CD14-positive monocyte (primary cell): ENCODE results near the gene ABI1. TPM values are rescaled to one million over a fixed set of nuclear protein-coding genes. Genes with fewer than 3 reads are reported as not detected.
"Not testable (repeated sequence)": the region's sequence is repeated elsewhere in the genome, so short reads cannot be mapped to it uniquely, and the experiment has no call there.

Experiments used
- DNase-seq, 3 donors: peaks; one replicate each; pipeline ENCODE4 v3.0.0-alpha.2; 2011 to 2022
- H2AFZ ChIP-seq: 2 replicates; pipeline ENCODE4 v1.6.0; 2012; ENCODE audit warnings: mild to moderate bottlenecking, low read depth, low read length, inconsistent platforms; ENCODE audit not compliant: insufficient read depth, poor library complexity, severe bottlenecking
- H3K27ac ChIP-seq, 2 donors: 1 replicate in 1 of 2; 2 replicates in 1 of 2; pipeline ENCODE4 v1.5.1; 2012 to 2013; ENCODE audit warnings: low read length in 2 of 2, control low read depth in 1 of 2, inconsistent platforms in 1 of 2, low read depth in 1 of 2, mild to moderate bottlenecking in 1 of 2
- H3K27me3 ChIP-seq, 2 donors: one replicate each; pipeline versions ENCODE4 v1.6.0 to v1.6.1; 2011 to 2013; ENCODE audit warnings: low read length in 2 of 2; ENCODE audit not compliant: control insufficient read depth in 2 of 2, insufficient read depth in 2 of 2
- H3K36me3 ChIP-seq, 2 donors: replicated peaks in 1 of 2; 1 replicate in 1 of 2; 2 replicates in 1 of 2; pipeline versions ENCODE4 v1.5.1 to v1.6.1; 2012 to 2013; ENCODE audit warnings: low read length in 2 of 2, control low read depth in 1 of 2, inconsistent platforms in 1 of 2, mild to moderate bottlenecking in 1 of 2; ENCODE audit not compliant: insufficient read depth in 2 of 2, control insufficient read depth in 1 of 2
- H3K4me1 ChIP-seq, 2 donors: 1 replicate in 1 of 2; 2 replicates in 1 of 2; pipeline versions ENCODE4 v1.5.1 to v1.6.1; 2012 to 2013; ENCODE audit warnings: low read length in 2 of 2, control low read depth in 1 of 2, inconsistent platforms in 1 of 2, mild to moderate bottlenecking in 1 of 2, moderate library complexity in 1 of 2; ENCODE audit not compliant: insufficient read depth in 2 of 2, control insufficient read depth in 1 of 2
- H3K4me2 ChIP-seq: replicated peaks from 2 replicates; pipeline ENCODE3; 2012; ENCODE audit warnings: low read length, moderate library complexity, mild to moderate bottlenecking; ENCODE audit not compliant: poor library complexity, severe bottlenecking; ENCODE audit errors: extremely low read depth
- H3K4me3 ChIP-seq, 3 experiments: fragments of 200-600 bp in 1 of 3; sonication (generic) in 1 of 3; replicated peaks in 1 of 3; 1 replicate in 2 of 3; 2 replicates in 1 of 3; pipeline ENCODE4 v1.5.1; 2011 to 2013; ENCODE audit warnings: low read length in 3 of 3, mild to moderate bottlenecking in 3 of 3, control low read depth in 2 of 3, low read depth in 2 of 3, inconsistent platforms in 1 of 3, moderate library complexity in 1 of 3
- H3K79me2 ChIP-seq: 2 replicates; pipeline ENCODE4 v1.6.0; 2012; ENCODE audit warnings: mild to moderate bottlenecking, control low read depth, inconsistent platforms, low read length, moderate library complexity; ENCODE audit not compliant: insufficient read depth
- H3K9ac ChIP-seq: 2 replicates; pipeline ENCODE4 v1.6.0; 2017; ENCODE audit warnings: low read length, mild to moderate bottlenecking; ENCODE audit not compliant: insufficient read depth, poor library complexity, severe bottlenecking
- H3K9me3 ChIP-seq, 2 donors: replicated peaks in 1 of 2; 1 replicate in 1 of 2; 2 replicates in 1 of 2; pipeline versions ENCODE4 v1.5.1 to v1.6.1; 2012 to 2013; ENCODE audit warnings: low read length in 2 of 2, control low read depth in 1 of 2; ENCODE audit not compliant: control insufficient read depth in 1 of 2, insufficient read depth in 1 of 2
- H4K20me1 ChIP-seq: 2 replicates; pipeline ENCODE4 v1.6.0; 2012; ENCODE audit warnings: mild to moderate bottlenecking, low read length, control low read depth, moderate library complexity; ENCODE audit not compliant: insufficient read depth
- H3K27ac Mint-ChIP-seq, 7 donors: one replicate each; pipeline ENCODE4 v1.8.0; 2020; ENCODE audit warnings: mild to moderate bottlenecking in 7 of 7, mixed read lengths in 7 of 7, moderate library complexity in 6 of 7, inconsistent platforms in 2 of 7
- H3K27me3 Mint-ChIP-seq, 3 donors: one replicate each; pipeline ENCODE4 v1.8.0; 2021 to 2022; ENCODE audit warnings: low read depth in 3 of 3, mild to moderate bottlenecking in 3 of 3, mixed read lengths in 3 of 3, moderate library complexity in 3 of 3, inconsistent platforms in 1 of 3
- H3K36me3 Mint-ChIP-seq, 2 donors: one replicate each; pipeline ENCODE4 v1.8.0; 2020; ENCODE audit warnings: mixed read lengths in 2 of 2, inconsistent platforms in 1 of 2, mild to moderate bottlenecking in 1 of 2
- H3K4me1 Mint-ChIP-seq: one replicate; pipeline ENCODE4 v1.8.0; 2020; ENCODE audit warnings: mild to moderate bottlenecking, mixed read lengths
- H3K4me3 Mint-ChIP-seq, 2 donors: one replicate each; pipeline ENCODE4 v1.8.0; 2020; ENCODE audit warnings: mild to moderate bottlenecking in 2 of 2, mixed read lengths in 2 of 2, moderate library complexity in 1 of 2
- H3K9me3 Mint-ChIP-seq, 7 donors: one replicate each; pipeline ENCODE4 v1.8.0; 2020 to 2022; ENCODE audit warnings: mixed read lengths in 7 of 7, mild to moderate bottlenecking in 6 of 7, moderate library complexity in 6 of 7, inconsistent platforms in 2 of 7
- WGBS: methylation state at CpG from one replicate; pipeline ENCODE4 v1.1.5; 2013; ENCODE audit warnings: missing lambda C conversion rate; ENCODE audit not compliant: insufficient coverage; 5-methylcytosine and 5-hydroxymethylcytosine counted together
- intact Hi-C, 2 donors: fragments of 100-400 bp; cut with micrococcal nuclease; formaldehyde crosslinking; loops; one replicate each; pipeline versions ENCODE4 v1.15.0 to v1.15.1; 2023
- polyA plus RNA-seq, 3 donors: library from polyadenylated mRNA; depleted of rRNA in 1 of 3; unstranded in 2 of 3; stranded (reverse) in 1 of 3; fragments of 300-500 nt in 2 of 3; fragments of >200 nt in 1 of 3; fragmentation: Illumina TruSeq in 2 of 3; gene quantifications; 1 replicate in 2 of 3; 2 replicates in 1 of 3; pipeline ENCODE4 v1.2.3, GENCODE V29; 2012 to 2021
- TF ChIP-seq, protein P1 (sequence below): fragments of 200-600 bp; IDR thresholded peaks from one replicate; pipeline ENCODE4 v1.8.0; 2022; ENCODE audit warnings: antibody characterized with exemption, mild to moderate bottlenecking

ABI1 gene
- polyA plus RNA-seq, 3 donors = 39.8 to 77.2 (median 61.5) TPM

- Mint-ChIP-seq H3K27me3 (peaks cover 0 to 3% (median 0%) of the 10 kb centered on the region in 3 donors), H3K36me3 (peaks cover 0 to 4% of the 10 kb centered on the region in 2 donors), H3K4me3 (peak overlapping the region; percentile 92 to 97), H3K4me1 (peaks cover 56% of the 10 kb centered on the region), H3K9me3 (peaks cover 0 to 3% (median 0%) of the 10 kb centered on the region in 7 donors), H3K27ac (peak overlapping the region; percentile 51 to 95 (median 76))
- H3K27ac ChIP-seq = peak overlapping the region in 1 of 2 donors; percentile 95
- TF ChIP-seq, protein P1, sequence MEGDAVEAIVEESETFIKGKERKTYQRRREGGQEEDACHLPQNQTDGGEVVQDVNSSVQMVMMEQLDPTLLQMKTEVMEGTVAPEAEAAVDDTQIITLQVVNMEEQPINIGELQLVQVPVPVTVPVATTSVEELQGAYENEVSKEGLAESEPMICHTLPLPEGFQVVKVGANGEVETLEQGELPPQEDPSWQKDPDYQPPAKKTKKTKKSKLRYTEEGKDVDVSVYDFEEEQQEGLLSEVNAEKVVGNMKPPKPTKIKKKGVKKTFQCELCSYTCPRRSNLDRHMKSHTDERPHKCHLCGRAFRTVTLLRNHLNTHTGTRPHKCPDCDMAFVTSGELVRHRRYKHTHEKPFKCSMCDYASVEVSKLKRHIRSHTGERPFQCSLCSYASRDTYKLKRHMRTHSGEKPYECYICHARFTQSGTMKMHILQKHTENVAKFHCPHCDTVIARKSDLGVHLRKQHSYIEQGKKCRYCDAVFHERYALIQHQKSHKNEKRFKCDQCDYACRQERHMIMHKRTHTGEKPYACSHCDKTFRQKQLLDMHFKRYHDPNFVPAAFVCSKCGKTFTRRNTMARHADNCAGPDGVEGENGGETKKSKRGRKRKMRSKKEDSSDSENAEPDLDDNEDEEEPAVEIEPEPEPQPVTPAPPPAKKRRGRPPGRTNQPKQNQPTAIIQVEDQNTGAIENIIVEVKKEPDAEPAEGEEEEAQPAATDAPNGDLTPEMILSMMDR = no peak
- peaks cover 49 to 65% of the 10 kb centered on the region in 2 donors for H3K4me1 ChIP-seq
- no peaks in the 10 kb centered on the region for H3K36me3 ChIP-seq
- H3K79me2 ChIP-seq = peaks cover 75% of the 10 kb centered on the region
- peak overlapping the region; percentile 99 for H3K9ac ChIP-seq
- H3K4me2 ChIP-seq = peak overlapping the region; percentile 98
- intact Hi-C loops = no loop called here
- DNase-seq = peak in 1 of 3 donors; percentile 12
- H3K27me3 ChIP-seq = no peaks in the 10 kb centered on the region
- no peak overlapping the region for H2AFZ ChIP-seq
- peak overlapping the region in 1 of 3 experiments; percentile 99 for H3K4me3 ChIP-seq
- WGBS = no CpG with 5 or more reads among the region's 7 CpGs
- H3K9me3 ChIP-seq = no peaks in the 10 kb centered on the region
- peaks cover 68% of the 10 kb centered on the region for H4K20me1 ChIP-seq
Observed at GRCh38 chr10:26857991-26858706, 2.6 kb downstream of the ABI1 start.

GRCh38 chr10:26857553-26857952, 3.2 kb downstream of the ABI1 start:
- H3K27me3 Mint-ChIP-seq = not testable (repeated sequence)

More at GRCh38 chr10:26857553-26857952, 3.2 kb downstream of the ABI1 start:
- H3K9ac ChIP-seq, H3K9me3 ChIP-seq, H2AFZ ChIP-seq, H3K36me3 Mint-ChIP-seq, intact Hi-C loops, H3K27me3 ChIP-seq, H3K4me3 ChIP-seq, H3K9me3 Mint-ChIP-seq, DNase-seq, H3K36me3 ChIP-seq: not testable (repeated sequence)
- peak overlapping the region in 1 of 2 donors; percentile 20 for H3K4me3 Mint-ChIP-seq
- Histone ChIP-seq H3K4me1 (peaks cover 49 to 63% of the 10 kb centered on the region in 2 donors), H3K27ac (peak overlapping the region in 1 of 2 donors; percentile 23), H3K79me2 (peaks cover 81% of the 10 kb centered on the region), H4K20me1 (peaks cover 74% of the 10 kb centered on the region), H3K4me2 (peak overlapping the region; percentile 98)
- H3K27ac Mint-ChIP-seq = peak overlapping the region in 3 of 7 donors; percentile 35 to 95 (median 78)
- H3K4me1 Mint-ChIP-seq = peaks cover 56% of the 10 kb centered on the region
